Parathyroid adenoma (tissue), 2 donors: ENCODE measurements around the gene STBD1.

Experiments used
- H2AFZ ChIP-seq: fragments of 300-600 bp; sonication (generic); one replicate; pipeline ENCODE4 v1.7.0; 2017; ENCODE audit warnings: antibody characterized with exemption, mild to moderate bottlenecking
- H3K27ac ChIP-seq: fragments of 300-600 bp; sonication (generic); one replicate; pipeline ENCODE4 v1.7.0; 2017
- H3K27me3 ChIP-seq: fragments of 300-600 bp; sonication (generic); one replicate; pipeline ENCODE4 v1.7.0; 2017; ENCODE audit warnings: low read length; ENCODE audit not compliant: control insufficient read depth, insufficient read depth
- H3K36me3 ChIP-seq: fragments of 300-600 bp; sonication (generic); one replicate; pipeline ENCODE4 v1.7.0; 2017; ENCODE audit warnings: low read length; ENCODE audit not compliant: control insufficient read depth, insufficient read depth
- H3K4me1 ChIP-seq: fragments of 300-600 bp; sonication (generic); one replicate; pipeline ENCODE4 v1.7.0; 2017; ENCODE audit warnings: control low read depth
- H3K4me2 ChIP-seq: fragments of 300-600 bp; sonication (generic); one replicate; pipeline ENCODE4 v1.7.0; 2017; ENCODE audit warnings: low read length
- H3K4me3 ChIP-seq: fragments of 300-600 bp; sonication (generic); one replicate; pipeline ENCODE4 v1.7.0; 2017; ENCODE audit warnings: low read depth, low read length
- H3K79me2 ChIP-seq: fragments of 300-600 bp; sonication (generic); one replicate; pipeline ENCODE4 v1.7.0; 2017; ENCODE audit warnings: control low read depth
- H3K9ac ChIP-seq: fragments of 300-600 bp; sonication (generic); one replicate; pipeline ENCODE4 v1.7.0; 2017; ENCODE audit warnings: mild to moderate bottlenecking
- H3K9me3 ChIP-seq: fragments of 300-600 bp; sonication (generic); one replicate; pipeline ENCODE4 v1.7.0; 2017; ENCODE audit warnings: low read length; ENCODE audit not compliant: control insufficient read depth
- TF ChIP-seq, protein P1 (sequence below): fragments of 300-600 bp; sonication (generic); IDR thresholded peaks from one replicate; pipeline ENCODE4 v1.7.0; 2017; ENCODE audit warnings: antibody characterized with exemption, mild to moderate bottlenecking
- donor health status: primary hyperparathyroidism.

Gene STBD1

DNA sequence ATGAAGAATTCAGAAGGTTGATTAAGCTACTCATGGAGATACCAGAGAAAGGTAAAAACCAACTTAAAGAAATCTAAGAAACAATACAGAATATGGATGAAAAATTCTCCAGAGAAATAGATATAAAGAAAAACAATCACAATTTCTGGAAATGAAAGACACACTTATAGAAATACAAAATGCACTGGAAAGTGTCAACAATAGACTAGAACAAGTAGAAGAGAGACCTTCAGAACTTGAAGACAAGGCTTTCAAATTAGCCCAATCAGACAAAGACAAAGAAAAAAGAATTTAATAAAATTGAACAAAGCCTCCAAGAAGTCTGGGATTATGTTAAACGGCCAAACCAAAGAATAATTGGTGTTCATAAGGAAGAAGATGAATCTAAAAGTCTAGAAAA is 9.6 kb downstream of the STBD1 start:
- Histone ChIP-seq H3K27ac (no peak overlapping the region), H3K27me3 (no peaks in the 10 kb centered on the region), H3K4me1 (no peaks in the 10 kb centered on the region), H3K79me2 (no peaks in the 10 kb centered on the region), H3K4me3 (no peak overlapping the region), H3K36me3 (no peaks in the 10 kb centered on the region), H3K4me2 (no peak overlapping the region), H3K9me3 (no peaks in the 10 kb centered on the region), H3K9ac (no peak overlapping the region), H2AFZ (no peak overlapping the region)
- TF ChIP-seq, protein P1, sequence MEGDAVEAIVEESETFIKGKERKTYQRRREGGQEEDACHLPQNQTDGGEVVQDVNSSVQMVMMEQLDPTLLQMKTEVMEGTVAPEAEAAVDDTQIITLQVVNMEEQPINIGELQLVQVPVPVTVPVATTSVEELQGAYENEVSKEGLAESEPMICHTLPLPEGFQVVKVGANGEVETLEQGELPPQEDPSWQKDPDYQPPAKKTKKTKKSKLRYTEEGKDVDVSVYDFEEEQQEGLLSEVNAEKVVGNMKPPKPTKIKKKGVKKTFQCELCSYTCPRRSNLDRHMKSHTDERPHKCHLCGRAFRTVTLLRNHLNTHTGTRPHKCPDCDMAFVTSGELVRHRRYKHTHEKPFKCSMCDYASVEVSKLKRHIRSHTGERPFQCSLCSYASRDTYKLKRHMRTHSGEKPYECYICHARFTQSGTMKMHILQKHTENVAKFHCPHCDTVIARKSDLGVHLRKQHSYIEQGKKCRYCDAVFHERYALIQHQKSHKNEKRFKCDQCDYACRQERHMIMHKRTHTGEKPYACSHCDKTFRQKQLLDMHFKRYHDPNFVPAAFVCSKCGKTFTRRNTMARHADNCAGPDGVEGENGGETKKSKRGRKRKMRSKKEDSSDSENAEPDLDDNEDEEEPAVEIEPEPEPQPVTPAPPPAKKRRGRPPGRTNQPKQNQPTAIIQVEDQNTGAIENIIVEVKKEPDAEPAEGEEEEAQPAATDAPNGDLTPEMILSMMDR = no peak

- no peak overlapping the region for H3K27ac ChIP-seq
- no peak overlapping the region for H3K4me2 ChIP-seq
- H3K27me3 ChIP-seq = no peaks in the 10 kb centered on the region
- no peaks in the 10 kb centered on the region for H3K4me1 ChIP-seq
- H3K9ac ChIP-seq = no peak overlapping the region
- no peak overlapping the region for H3K4me3 ChIP-seq
- H3K79me2 ChIP-seq = no peaks in the 10 kb centered on the region
- H3K9me3 ChIP-seq = no peaks in the 10 kb centered on the region
- H2AFZ ChIP-seq = no peak overlapping the region
- TF ChIP-seq, protein P1 = no peak
- H3K36me3 ChIP-seq = no peaks in the 10 kb centered on the region
Observed at GRCh38 chr4:76322236-76322635, 15.7 kb downstream of the STBD1 start.

- H3K9me3 ChIP-seq = no peaks in the 10 kb centered on the region
- H3K9ac ChIP-seq = no peak overlapping the region
- H3K4me2 ChIP-seq = no peak overlapping the region
- H2AFZ ChIP-seq = no peak overlapping the region
- no peak overlapping the region for H3K27ac ChIP-seq
- H3K4me3 ChIP-seq = no peak overlapping the region
- TF ChIP-seq, protein P1 = no peak
- no peaks in the 10 kb centered on the region for H3K79me2 ChIP-seq
- H3K27me3 ChIP-seq = no peaks in the 10 kb centered on the region
- no peaks in the 10 kb centered on the region for H3K36me3 ChIP-seq
- no peaks in the 10 kb centered on the region for H3K4me1 ChIP-seq
Observed at GRCh38 chr4:76325072-76325471, 18.5 kb downstream of the STBD1 start.

- TF ChIP-seq, protein P1 = no peak
- no peak overlapping the region for H2AFZ ChIP-seq
- H3K27me3 ChIP-seq = no peaks in the 10 kb centered on the region
- no peak overlapping the region for H3K4me2 ChIP-seq
- no peak overlapping the region for H3K4me3 ChIP-seq
- H3K79me2 ChIP-seq = no peaks in the 10 kb centered on the region
- no peaks in the 10 kb centered on the region for H3K4me1 ChIP-seq
- no peak overlapping the region for H3K27ac ChIP-seq
- H3K9me3 ChIP-seq = no peaks in the 10 kb centered on the region
- no peak overlapping the region for H3K9ac ChIP-seq
- H3K36me3 ChIP-seq = no peaks in the 10 kb centered on the region
Observed at GRCh38 chr4:76326515-76326914, 20.0 kb downstream of the STBD1 start.

DNA sequence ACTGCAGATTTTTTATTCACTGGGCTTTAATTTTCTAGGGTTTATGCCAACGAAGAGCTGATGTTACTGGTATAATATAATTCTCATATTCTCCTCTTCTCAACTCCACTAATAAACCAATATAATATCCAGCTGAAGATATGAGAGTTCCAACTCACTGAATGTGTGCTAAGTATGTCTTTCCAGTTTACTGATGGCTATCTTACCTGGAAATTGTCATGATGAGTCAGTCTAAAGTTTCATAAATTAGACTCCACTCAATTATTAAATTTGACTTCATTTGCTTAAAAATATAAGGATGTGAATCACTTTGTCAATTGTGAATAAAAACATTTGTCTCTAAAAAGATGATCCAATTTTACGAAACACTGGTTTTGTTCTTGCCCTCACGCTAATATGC is 28.4 kb downstream of the STBD1 start:
- no peaks in the 10 kb centered on the region for H3K27me3 ChIP-seq
- H3K27ac ChIP-seq = no peak overlapping the region
- H3K4me1 ChIP-seq = no peaks in the 10 kb centered on the region
- H3K4me3 ChIP-seq = no peak overlapping the region
- H2AFZ ChIP-seq = no peak overlapping the region
- H3K9ac ChIP-seq = no peak overlapping the region
- H3K9me3 ChIP-seq = no peaks in the 10 kb centered on the region
- TF ChIP-seq, protein P1 = no peak
- H3K4me2 ChIP-seq = no peak overlapping the region
- no peaks in the 10 kb centered on the region for H3K79me2 ChIP-seq
- H3K36me3 ChIP-seq = no peaks in the 10 kb centered on the region
